Neural crest cell (in vitro differentiated cells): ENCODE results near the gene ZBTB12. TPM values are rescaled to one million over a fixed set of nuclear protein-coding genes. Genes with fewer than 3 reads are reported as not detected.
"Not testable (repeated sequence)": the region's sequence is repeated elsewhere in the genome, so short reads cannot be mapped to it uniquely, and the experiment has no call there.

Experiments used
- DNase-seq: peaks from one replicate; pipeline ENCODE4 v3.0.0; 2021; ENCODE audit warnings: low read depth, mixed read lengths, low spot score
- H3K27ac Mint-ChIP-seq: one replicate; pipeline ENCODE4 v1.8.0; 2021; ENCODE audit warnings: mild to moderate bottlenecking, mixed read lengths; ENCODE audit not compliant: unreplicated experiment
- H3K27me3 Mint-ChIP-seq: 2 replicates; pipeline ENCODE4 v1.8.0; 2021; ENCODE audit warnings: low read depth, mild to moderate bottlenecking, mixed read lengths
- H3K36me3 Mint-ChIP-seq: 2 replicates; pipeline ENCODE4 v1.8.0; 2021; ENCODE audit warnings: low read depth, mild to moderate bottlenecking, mixed read lengths
- H3K4me1 Mint-ChIP-seq: 2 replicates; pipeline ENCODE4 v1.8.0; 2021; ENCODE audit warnings: mixed read lengths
- H3K4me3 Mint-ChIP-seq: one replicate; pipeline ENCODE4 v1.8.0; 2021; ENCODE audit warnings: mild to moderate bottlenecking, mixed read lengths
- H3K9me3 Mint-ChIP-seq: 2 replicates; pipeline ENCODE4 v1.8.0; 2021; ENCODE audit warnings: mixed read lengths
- total RNA-seq: library from RNA; stranded (reverse); gene quantifications from 2 replicates; pipeline ENCODE4 v1.2.1, GENCODE V29; 2021
- TF ChIP-seq, protein P1 (sequence below): fragments of 200-600 bp; sonication (generic); conservative IDR thresholded peaks from 2 replicates; pipeline ENCODE4 v1.5.0; 2021; ENCODE audit warnings: antibody characterized with exemption, mild to moderate bottlenecking

ZBTB12 gene
- total RNA-seq, 1 donor from 2014 or later: 60.8 TPM

DNA sequence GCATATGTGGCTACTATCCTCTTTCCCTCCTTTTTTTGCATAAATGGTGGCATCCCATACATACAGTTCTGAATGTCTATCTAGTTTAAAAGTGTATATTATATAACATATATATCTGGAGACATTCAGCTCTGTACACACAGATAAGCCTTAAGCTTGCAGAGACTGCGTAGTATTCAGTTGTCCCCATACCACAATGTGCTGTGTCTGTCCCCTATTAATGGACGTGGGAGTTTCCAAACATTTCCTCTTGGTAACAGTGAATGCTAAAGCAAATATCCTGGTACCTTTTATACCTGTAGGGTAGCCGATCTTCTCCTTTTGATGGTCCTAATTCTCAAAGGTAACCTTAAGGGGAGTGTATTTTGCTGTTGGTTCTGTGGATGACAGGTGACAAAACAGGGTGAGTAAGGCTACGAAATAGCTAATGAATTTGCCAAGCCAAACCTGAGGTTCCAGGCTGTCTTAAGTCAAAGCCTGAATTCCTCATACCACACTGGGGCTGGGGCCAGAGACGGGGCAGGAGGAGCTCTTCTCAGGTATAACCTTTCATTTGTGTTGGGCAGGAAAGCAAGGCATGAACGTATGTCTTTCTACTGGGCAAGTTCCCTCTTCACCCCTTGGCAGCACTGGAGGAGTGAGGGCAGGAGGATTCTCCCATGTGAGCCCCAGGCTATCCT, 17.9 kb upstream of the ZBTB12 start:
- no peaks in the 10 kb centered on the region for H3K9me3 Mint-ChIP-seq
- H3K4me1 Mint-ChIP-seq: no peaks in the 10 kb centered on the region
- no peaks in the 10 kb centered on the region for H3K27me3 Mint-ChIP-seq
- no peaks in the 10 kb centered on the region for H3K36me3 Mint-ChIP-seq
- H3K4me3 Mint-ChIP-seq: no peak overlapping the region
- DNase-seq: no peak
- no peak overlapping the region for H3K27ac Mint-ChIP-seq
- TF ChIP-seq, protein P1, sequence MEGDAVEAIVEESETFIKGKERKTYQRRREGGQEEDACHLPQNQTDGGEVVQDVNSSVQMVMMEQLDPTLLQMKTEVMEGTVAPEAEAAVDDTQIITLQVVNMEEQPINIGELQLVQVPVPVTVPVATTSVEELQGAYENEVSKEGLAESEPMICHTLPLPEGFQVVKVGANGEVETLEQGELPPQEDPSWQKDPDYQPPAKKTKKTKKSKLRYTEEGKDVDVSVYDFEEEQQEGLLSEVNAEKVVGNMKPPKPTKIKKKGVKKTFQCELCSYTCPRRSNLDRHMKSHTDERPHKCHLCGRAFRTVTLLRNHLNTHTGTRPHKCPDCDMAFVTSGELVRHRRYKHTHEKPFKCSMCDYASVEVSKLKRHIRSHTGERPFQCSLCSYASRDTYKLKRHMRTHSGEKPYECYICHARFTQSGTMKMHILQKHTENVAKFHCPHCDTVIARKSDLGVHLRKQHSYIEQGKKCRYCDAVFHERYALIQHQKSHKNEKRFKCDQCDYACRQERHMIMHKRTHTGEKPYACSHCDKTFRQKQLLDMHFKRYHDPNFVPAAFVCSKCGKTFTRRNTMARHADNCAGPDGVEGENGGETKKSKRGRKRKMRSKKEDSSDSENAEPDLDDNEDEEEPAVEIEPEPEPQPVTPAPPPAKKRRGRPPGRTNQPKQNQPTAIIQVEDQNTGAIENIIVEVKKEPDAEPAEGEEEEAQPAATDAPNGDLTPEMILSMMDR: no peak

DNA sequence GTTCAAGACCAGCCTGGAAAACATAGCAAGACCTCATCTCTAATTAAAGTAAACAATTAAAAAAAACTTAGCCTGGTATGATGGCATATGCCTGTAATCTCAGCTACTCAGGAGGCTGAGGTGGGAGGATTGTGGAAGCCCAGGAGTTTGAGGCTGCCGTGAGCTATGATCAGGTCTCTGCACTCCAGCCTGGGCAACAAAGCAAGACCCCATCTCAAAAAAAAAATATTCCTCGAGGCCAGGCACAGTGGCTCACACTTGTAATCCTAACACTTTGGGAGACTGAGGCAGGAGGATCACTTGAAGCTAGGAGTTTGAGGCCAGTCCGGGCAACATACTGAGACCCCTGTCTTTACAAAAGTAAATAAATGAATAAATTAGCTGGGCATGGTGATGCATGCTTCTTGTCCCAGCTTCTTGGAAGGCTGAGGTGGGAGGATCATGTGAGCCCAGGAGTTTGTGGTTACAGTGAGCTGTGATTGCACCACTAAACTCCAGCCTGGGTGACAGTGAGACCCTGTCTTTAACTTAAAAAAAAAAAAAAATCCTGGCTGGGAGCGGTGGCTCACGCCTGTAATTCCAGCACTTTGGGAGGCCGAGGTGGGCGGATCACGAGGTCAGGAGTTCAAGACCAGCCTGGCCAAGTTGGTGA, 16.3 kb upstream of the ZBTB12 start:
- Mint-ChIP-seq H3K4me3 (no peak overlapping the region), H3K36me3 (no peaks in the 10 kb centered on the region), H3K4me1 (no peaks in the 10 kb centered on the region), H3K27ac (no peak overlapping the region), H3K27me3 (no peaks in the 10 kb centered on the region), H3K9me3 (no peaks in the 10 kb centered on the region)
- TF ChIP-seq, protein P1: no peak
- no peak for DNase-seq

DNA sequence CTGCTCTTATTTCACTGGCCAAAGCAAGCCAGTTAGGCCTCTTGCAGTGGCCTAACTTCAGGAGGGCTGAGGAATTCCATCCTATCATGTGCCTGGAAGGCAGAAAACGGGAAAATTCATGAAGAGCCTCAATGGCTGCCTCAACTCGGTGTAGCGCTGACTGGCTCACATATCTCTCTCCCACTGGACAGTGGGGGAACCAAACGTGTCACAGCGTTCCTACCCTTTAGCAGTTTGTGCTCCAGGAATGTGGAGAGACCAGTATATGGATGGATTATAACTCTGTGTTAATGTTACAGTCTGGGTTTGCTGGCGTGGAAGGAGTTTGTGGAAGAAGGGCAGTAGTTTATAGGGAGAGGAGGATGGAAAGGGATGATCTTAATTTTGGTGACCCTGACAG, 13.9 kb upstream of the ZBTB12 start:
- Mint-ChIP-seq H3K4me1 (no peaks in the 10 kb centered on the region), H3K27me3 (no peaks in the 10 kb centered on the region), H3K4me3 (no peak overlapping the region), H3K27ac (no peak overlapping the region), H3K9me3 (no peaks in the 10 kb centered on the region), H3K36me3 (no peaks in the 10 kb centered on the region)
- no peak for DNase-seq
- TF ChIP-seq, protein P1: no peak

DNA sequence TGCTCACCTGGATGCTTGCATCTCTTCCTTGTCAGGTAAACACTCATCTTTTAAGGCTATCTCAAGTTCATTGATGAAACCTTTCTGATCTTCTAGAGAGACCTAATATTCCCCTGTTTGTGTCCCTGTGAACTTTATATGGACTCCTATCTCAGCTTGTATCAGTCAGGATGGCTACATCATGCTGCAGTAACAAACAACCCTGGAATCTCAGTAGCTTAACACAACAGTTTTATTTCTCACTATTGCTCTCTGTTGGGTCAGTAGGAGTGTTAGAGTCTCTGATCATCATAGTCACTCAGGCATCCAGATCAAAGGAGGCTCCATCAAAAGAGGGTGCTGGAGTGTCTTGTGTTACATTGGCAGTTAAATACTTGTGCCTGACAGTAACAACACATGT, 13.5 kb upstream of the ZBTB12 start:
- Mint-ChIP-seq H3K36me3 (no peaks in the 10 kb centered on the region), H3K4me1 (no peaks in the 10 kb centered on the region), H3K4me3 (no peak overlapping the region), H3K27me3 (no peaks in the 10 kb centered on the region), H3K27ac (no peak overlapping the region), H3K9me3 (no peaks in the 10 kb centered on the region)
- DNase-seq: no peak
- TF ChIP-seq, protein P1: no peak

DNA sequence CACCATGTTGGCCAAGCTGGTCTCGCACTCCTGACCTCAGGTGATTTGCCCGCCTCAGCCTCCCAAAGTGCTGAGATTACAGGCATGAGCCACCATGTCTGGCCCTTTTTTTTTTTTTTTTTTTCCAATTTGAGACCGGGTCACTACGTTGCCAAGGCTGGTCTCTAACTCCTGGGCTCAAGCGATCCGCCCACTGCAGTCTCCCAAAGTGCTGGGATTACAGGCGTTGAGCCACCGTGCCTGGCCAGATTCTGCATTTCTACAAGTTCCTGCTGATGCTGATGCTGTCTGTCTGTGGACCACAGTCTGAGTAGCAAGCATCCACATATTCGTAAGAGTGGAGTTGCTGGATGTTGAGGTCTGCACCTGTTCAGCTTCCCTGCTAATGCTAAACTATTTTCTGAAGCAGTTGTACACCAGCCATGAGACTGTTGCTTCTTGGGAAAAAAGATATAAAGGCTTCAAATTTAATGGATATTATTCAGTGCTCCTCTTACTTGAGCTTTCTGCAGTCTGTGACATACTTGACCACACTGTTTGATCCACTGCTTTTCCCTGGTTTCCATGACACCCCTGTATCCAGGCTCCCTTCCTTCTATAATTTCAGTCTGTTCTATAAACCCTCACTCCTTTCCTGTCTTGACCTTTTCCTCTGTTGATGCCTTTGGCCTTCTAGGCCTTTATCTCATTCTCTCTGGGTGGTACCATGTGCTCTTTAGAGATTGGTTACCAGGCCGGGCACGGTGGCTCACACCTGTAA, 10.1 kb upstream of the ZBTB12 start:
- no peaks in the 10 kb centered on the region for H3K27me3 Mint-ChIP-seq
- no peak overlapping the region for H3K4me3 Mint-ChIP-seq
- no peaks in the 10 kb centered on the region for H3K36me3 Mint-ChIP-seq
- no peaks in the 10 kb centered on the region for H3K4me1 Mint-ChIP-seq
- DNase-seq: no peak
- H3K9me3 Mint-ChIP-seq: no peaks in the 10 kb centered on the region
- TF ChIP-seq, protein P1: no peak
- no peak overlapping the region for H3K27ac Mint-ChIP-seq

DNA sequence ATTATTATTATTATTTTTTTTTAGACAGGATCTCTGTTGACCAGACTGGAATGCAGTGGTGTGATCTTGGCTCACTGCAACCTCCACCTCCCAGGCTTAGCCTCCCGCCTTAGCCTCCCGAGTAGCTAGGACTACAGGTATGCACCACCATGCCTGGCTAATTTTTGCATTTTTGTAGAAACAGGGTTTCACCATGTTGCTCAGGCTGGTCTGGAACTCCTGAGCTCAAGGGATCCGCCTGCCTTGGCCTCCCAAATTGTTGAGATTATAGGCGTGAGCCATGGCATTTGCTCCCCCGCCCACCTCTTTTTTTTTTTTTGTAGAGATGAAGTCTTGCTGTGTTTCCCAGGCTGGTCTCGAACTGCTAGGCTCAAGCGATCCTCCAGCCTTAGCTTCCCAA, 7.4 kb upstream of the ZBTB12 start:
- not testable (repeated sequence) for H3K36me3 Mint-ChIP-seq, H3K4me1 Mint-ChIP-seq, H3K4me3 Mint-ChIP-seq, H3K27ac Mint-ChIP-seq, DNase-seq, H3K9me3 Mint-ChIP-seq
- peaks cover 11% of the 10 kb centered on the region for H3K27me3 Mint-ChIP-seq
